Peyer's patch (tissue), 4 donors: ENCODE measurements around the gene VTCN1. TPM values are rescaled to one million over a fixed set of nuclear protein-coding genes. Genes with fewer than 3 reads are reported as not detected.

Source experiments
- DNase-seq, 3 donors: peaks; one replicate each; pipeline ENCODE4 v3.0.0-alpha.2; 2017 to 2019
- H3K27ac ChIP-seq, 4 donors: fragments of 200-600 bp; sonication (generic); one replicate each; pipeline ENCODE4 v1.5.1; 2016 to 2019
- H3K27me3 ChIP-seq, 2 donors: fragments of 200-600 bp; sonication (generic); one replicate each; pipeline ENCODE4 v1.5.1; 2019
- H3K36me3 ChIP-seq, 3 donors: fragments of 200-600 bp; sonication (generic); one replicate each; pipeline ENCODE4 v1.5.1; 2016 to 2019
- H3K4me1 ChIP-seq, 4 donors: fragments of 200-600 bp; sonication (generic); one replicate each; pipeline ENCODE4 v1.5.1; 2016 to 2019
- H3K4me3 ChIP-seq, 4 donors: fragments of 200-600 bp; sonication (generic); 1 replicate in 3 of 4; 2 replicates in 1 of 4; pipeline ENCODE4 v1.5.1; 2016 to 2019; ENCODE audit warnings: mild to moderate bottlenecking in 1 of 4
- H3K9me3 ChIP-seq, 4 donors: fragments of 200-600 bp; sonication (generic); one replicate each; pipeline ENCODE4 v1.5.1; 2016 to 2019; ENCODE audit warnings: mild to moderate bottlenecking in 1 of 4
- CTCF ChIP-seq, 6 experiments: fragments of 450-650 bp in 4 of 6; fragments of 200-600 bp in 2 of 6; sonication (generic) in 1 of 6; IDR thresholded peaks; one replicate each; pipeline ENCODE4 v1.5.1; 2017 to 2019; ENCODE audit warnings: antibody characterized with exemption in 6 of 6, mild to moderate bottlenecking in 3 of 6, moderate library complexity in 1 of 6
- POLR2A ChIP-seq, 2 donors: fragments of 450-650 bp; IDR thresholded peaks; one replicate each; pipeline ENCODE4 v1.5.1; 2017; ENCODE audit warnings: antibody characterized with exemption in 2 of 2, mild to moderate bottlenecking in 2 of 2, moderate library complexity in 2 of 2
- total RNA-seq, 4 donors: library from RNA; depleted of rRNA; stranded (reverse); fragments of >200 nt; gene quantifications; one replicate each; pipeline ENCODE4 v1.1.0, GENCODE V29; 2016

Gene VTCN1
- total RNA-seq, 4 donors from 2014 or later: not detected

- H3K36me3 ChIP-seq: no peaks in the 10 kb centered on the region
- H3K27me3 ChIP-seq: no peaks in the 10 kb centered on the region
Observed at GRCh38 chr1:117225931-117226330, 15.2 kb upstream of the VTCN1 start.

GRCh38 chr1:117216718-117217117 is 6.0 kb upstream of the VTCN1 start:
- TF ChIP-seq POLR2A (IDR thresholded peaks at IDR 0.05) (no peak), CTCF (IDR thresholded peaks at IDR 0.05) (no peak)
- Histone ChIP-seq H3K4me3 (no peak overlapping the region), H3K36me3 (no peaks in the 10 kb centered on the region), H3K27ac (no peak overlapping the region), H3K4me1 (no peaks in the 10 kb centered on the region), H3K27me3 (no peaks in the 10 kb centered on the region), H3K9me3 (no peaks in the 10 kb centered on the region)
- no peak for DNase-seq

More at GRCh38 chr1:117225931-117226330, 15.2 kb upstream of the VTCN1 start:
- DNase-seq: no peak
- Histone ChIP-seq H3K4me1 (no peaks in the 10 kb centered on the region), H3K9me3 (no peaks in the 10 kb centered on the region), H3K4me3 (no peak overlapping the region), H3K27ac (no peak overlapping the region)
- TF ChIP-seq CTCF (IDR thresholded peaks at IDR 0.05): no peak
- no peak for TF ChIP-seq POLR2A (IDR thresholded peaks at IDR 0.05)

GRCh38 chr1:117215733-117216462 is 5.2 kb upstream of the VTCN1 start:
- Histone ChIP-seq H3K4me3 (no peak overlapping the region), H3K4me1 (no peaks in the 10 kb centered on the region), H3K9me3 (no peaks in the 10 kb centered on the region), H3K36me3 (no peaks in the 10 kb centered on the region), H3K27ac (no peak overlapping the region), H3K27me3 (no peaks in the 10 kb centered on the region)
- DNase-seq: no peak
- TF ChIP-seq POLR2A (IDR thresholded peaks at IDR 0.05) (no peak), CTCF (IDR thresholded peaks at IDR 0.05) (no peak)

- TF ChIP-seq POLR2A (IDR thresholded peaks at IDR 0.05) (no peak), CTCF (IDR thresholded peaks at IDR 0.05) (no peak)
- Histone ChIP-seq H3K9me3 (no peaks in the 10 kb centered on the region), H3K36me3 (no peaks in the 10 kb centered on the region), H3K27me3 (no peaks in the 10 kb centered on the region), H3K27ac (no peak overlapping the region), H3K4me3 (no peak overlapping the region), H3K4me1 (no peaks in the 10 kb centered on the region)
- no peak for DNase-seq
Observed at GRCh38 chr1:117215019-117215418, 4.3 kb upstream of the VTCN1 start.

- no peak for TF ChIP-seq CTCF (IDR thresholded peaks at IDR 0.05)
- TF ChIP-seq POLR2A (IDR thresholded peaks at IDR 0.05): no peak
- Histone ChIP-seq H3K9me3 (no peaks in the 10 kb centered on the region), H3K27me3 (no peaks in the 10 kb centered on the region), H3K27ac (no peak overlapping the region), H3K4me1 (no peaks in the 10 kb centered on the region), H3K36me3 (no peaks in the 10 kb centered on the region), H3K4me3 (no peak overlapping the region)
- DNase-seq: no peak
Observed at GRCh38 chr1:117213046-117213445, 2.3 kb upstream of the VTCN1 start.
